Thyroid gland (tissue), 4 donors: Measurements from ENCODE around the gene CSTF2. TPM values are rescaled to one million over a fixed set of nuclear protein-coding genes. Genes with fewer than 3 reads are reported as not detected.
"Not testable (repeated sequence)": the region's sequence is repeated elsewhere in the genome, so short reads cannot be mapped to it uniquely, and the experiment has no call there.

Experiments
- DNase-seq, 2 donors: peaks; one replicate each; pipeline ENCODE4 v3.0.0-alpha.2; 2019
- H3K27ac ChIP-seq, 3 donors: fragments of 200-600 bp; sonication (generic); 1 replicate in 2 of 3; 2 replicates in 1 of 3; pipeline ENCODE4 v1.5.1; 2016 to 2019; ENCODE audit warnings: mild to moderate bottlenecking in 1 of 3, moderate library complexity in 1 of 3
- H3K27me3 ChIP-seq: fragments of 200-600 bp; sonication (generic); one replicate; pipeline ENCODE4 v1.5.1; 2019
- H3K36me3 ChIP-seq, 2 donors: fragments of 200-600 bp; sonication (generic); one replicate each; pipeline ENCODE4 v1.5.1; 2016 to 2019
- H3K4me1 ChIP-seq, 2 donors: fragments of 200-600 bp; sonication (generic); one replicate each; pipeline ENCODE4 v1.5.1; 2017 to 2019
- H3K4me3 ChIP-seq, 3 donors: fragments of 200-600 bp; sonication (generic); replicated peaks in 1 of 3; 1 replicate in 2 of 3; 2 replicates in 1 of 3; pipeline ENCODE4 v1.5.1; 2016; ENCODE audit warnings: mild to moderate bottlenecking in 1 of 3
- H3K9me3 ChIP-seq: fragments of 200-600 bp; sonication (generic); one replicate; pipeline ENCODE4 v1.5.1; 2017
- POLR2A ChIP-seq, 2 donors: fragments of 450-650 bp; IDR thresholded peaks; one replicate each; pipeline ENCODE4 v1.6.1; 2017; ENCODE audit warnings: antibody characterized with exemption in 2 of 2, mild to moderate bottlenecking in 2 of 2, moderate library complexity in 1 of 2
- WGBS, 2 donors: methylation state at CpG; one replicate each; pipeline ENCODE4 v1.1.5; 2017; 5-methylcytosine and 5-hydroxymethylcytosine counted together
- intact Hi-C: fragments of 100-400 bp; cut with DNase I; formaldehyde crosslinking; loops from one replicate; pipeline ENCODE4 v1.15.1; 2023
- total RNA-seq, 4 donors: library from RNA; depleted of rRNA; stranded (reverse); fragments of >200 nt; gene quantifications; one replicate each; pipeline ENCODE4 v1.2.3, GENCODE V29; 2016
- TF ChIP-seq, protein P1 (sequence below), 6 experiments: fragments of 200-600 bp in 3 of 6; fragments of 450-650 bp in 3 of 6; sonication (generic) in 3 of 6; IDR thresholded peaks; one replicate each; pipeline ENCODE4 v1.5.1; 2016 to 2019; ENCODE audit warnings: antibody characterized with exemption in 6 of 6, mild to moderate bottlenecking in 2 of 6, inconsistent platforms in 1 of 6, moderate library complexity in 1 of 6

Gene CSTF2
- total RNA-seq, 4 donors from 2014 or later, result 6.2 to 13.8 (median 11.7) TPM

DNA sequence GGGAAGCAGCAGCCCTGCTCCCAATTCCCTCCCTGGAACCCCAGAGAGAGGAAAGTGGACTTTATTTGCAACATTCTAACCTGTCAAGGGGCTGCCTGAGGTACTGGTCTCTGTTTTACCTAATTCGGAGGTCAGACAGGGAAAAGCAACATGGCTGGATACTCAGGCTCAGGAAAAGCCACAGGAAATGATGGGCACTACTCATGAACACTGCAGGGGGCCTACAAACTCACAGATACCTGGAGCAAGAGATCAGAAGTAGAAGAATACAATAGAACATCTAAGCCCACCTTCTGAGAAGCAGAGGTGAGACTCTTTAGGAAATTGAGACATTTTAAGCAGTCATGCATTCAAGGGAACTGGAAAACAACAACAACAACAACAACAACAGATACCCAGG is 15.4 kb upstream of the CSTF2 start:
- DNase-seq, result no peak
- H3K4me1 ChIP-seq, result no peaks in the 10 kb centered on the region
- H3K9me3 ChIP-seq, result no peaks in the 10 kb centered on the region
- no peak overlapping the region for H3K27ac ChIP-seq
- WGBS, 2 donors, result 60 to 75% methylated on average over 1 of the region's 1 CpG
- no peak overlapping the region for H3K4me3 ChIP-seq
- no peaks in the 10 kb centered on the region for H3K36me3 ChIP-seq
- intact Hi-C loops, result no loop called here
- no peaks in the 10 kb centered on the region for H3K27me3 ChIP-seq
- TF ChIP-seq, protein P1, sequence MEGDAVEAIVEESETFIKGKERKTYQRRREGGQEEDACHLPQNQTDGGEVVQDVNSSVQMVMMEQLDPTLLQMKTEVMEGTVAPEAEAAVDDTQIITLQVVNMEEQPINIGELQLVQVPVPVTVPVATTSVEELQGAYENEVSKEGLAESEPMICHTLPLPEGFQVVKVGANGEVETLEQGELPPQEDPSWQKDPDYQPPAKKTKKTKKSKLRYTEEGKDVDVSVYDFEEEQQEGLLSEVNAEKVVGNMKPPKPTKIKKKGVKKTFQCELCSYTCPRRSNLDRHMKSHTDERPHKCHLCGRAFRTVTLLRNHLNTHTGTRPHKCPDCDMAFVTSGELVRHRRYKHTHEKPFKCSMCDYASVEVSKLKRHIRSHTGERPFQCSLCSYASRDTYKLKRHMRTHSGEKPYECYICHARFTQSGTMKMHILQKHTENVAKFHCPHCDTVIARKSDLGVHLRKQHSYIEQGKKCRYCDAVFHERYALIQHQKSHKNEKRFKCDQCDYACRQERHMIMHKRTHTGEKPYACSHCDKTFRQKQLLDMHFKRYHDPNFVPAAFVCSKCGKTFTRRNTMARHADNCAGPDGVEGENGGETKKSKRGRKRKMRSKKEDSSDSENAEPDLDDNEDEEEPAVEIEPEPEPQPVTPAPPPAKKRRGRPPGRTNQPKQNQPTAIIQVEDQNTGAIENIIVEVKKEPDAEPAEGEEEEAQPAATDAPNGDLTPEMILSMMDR (IDR thresholded peaks at IDR 0.05), result no peak
- no peak for TF ChIP-seq POLR2A (IDR thresholded peaks at IDR 0.05)

DNA sequence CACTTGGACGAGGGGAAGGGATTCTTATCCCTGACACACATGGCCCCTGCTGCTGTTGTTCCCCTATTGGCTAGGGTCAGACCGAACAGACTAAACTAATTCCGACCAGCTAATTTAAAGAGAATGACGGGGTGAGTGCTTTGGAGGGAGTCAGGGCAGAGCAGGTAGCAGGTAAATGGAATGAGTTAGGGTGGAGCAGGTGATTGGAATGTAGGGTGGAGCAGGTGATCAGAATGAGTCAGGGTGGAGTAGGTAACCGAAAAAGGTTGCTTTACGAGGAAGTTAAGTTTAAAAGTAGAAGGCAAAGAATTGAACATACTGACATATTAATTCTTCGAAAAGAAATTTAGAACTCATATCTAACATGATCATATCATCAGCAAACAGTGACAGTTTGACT is 11.9 kb upstream of the CSTF2 start:
- WGBS, 2 donors, result 95 to 96% methylated on average over 6 to 7 of the region's 7 CpGs
- H3K4me3 ChIP-seq, H3K36me3 ChIP-seq, H3K27ac ChIP-seq, H3K4me1 ChIP-seq, DNase-seq, intact Hi-C loops, H3K27me3 ChIP-seq, H3K9me3 ChIP-seq: not testable (repeated sequence)

DNA sequence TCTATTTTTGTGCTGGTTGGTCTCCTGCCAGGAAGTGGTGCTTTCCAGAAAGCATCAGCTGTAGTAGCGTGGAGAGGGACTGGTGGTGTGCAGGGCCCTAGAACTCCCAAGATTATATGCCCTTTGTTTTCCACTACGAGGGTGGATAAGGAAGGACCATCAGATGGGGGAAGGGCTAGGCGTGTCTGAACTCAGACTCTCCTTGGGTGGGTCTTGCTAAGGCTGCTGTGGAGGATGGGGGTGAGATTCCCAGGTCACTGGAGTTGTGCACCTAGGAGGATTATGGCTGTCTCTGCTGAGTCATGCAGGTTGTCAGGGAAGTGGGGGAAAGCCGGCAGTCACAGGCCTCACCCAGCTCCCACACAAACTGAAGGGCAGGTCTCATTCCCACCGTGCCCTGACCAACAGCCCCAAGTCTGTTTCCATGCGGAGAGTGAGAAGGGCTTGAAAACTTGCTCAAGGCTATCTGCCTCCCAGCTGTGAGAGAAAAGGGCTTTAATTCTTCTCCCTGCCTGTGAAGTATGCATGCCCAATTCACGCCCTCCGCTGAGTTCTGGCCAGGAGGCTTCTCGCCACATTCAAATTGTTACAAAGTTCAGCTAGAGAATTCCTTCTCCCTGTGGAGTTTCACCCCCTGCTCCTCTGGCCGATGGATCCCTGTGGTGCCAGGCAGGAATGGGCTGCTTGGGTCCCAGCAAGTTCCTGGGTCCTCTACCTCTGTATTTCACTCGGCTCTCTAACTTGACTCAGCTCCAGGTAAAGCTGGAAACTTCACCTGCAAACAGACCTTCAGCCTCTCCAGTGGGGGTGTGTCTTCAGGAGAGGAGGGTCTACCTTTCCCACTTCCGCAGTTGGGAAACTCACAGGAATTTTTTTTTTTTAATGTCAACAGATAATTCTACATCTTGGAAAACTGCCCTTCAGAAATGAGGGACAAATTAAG is 7.7 kb upstream of the CSTF2 start:
- 33 to 37% methylated on average over 7 to 8 of the region's 12 CpGs for WGBS, 2 donors
- intact Hi-C loops, result no loop called here
- TF ChIP-seq, protein P1 (IDR thresholded peaks at IDR 0.05), result no peak
- TF ChIP-seq POLR2A (IDR thresholded peaks at IDR 0.05), result no peak
- Histone ChIP-seq H3K27me3 (no peaks in the 10 kb centered on the region), H3K4me1 (no peaks in the 10 kb centered on the region), H3K9me3 (no peaks in the 10 kb centered on the region), H3K4me3 (no peak overlapping the region), H3K27ac (no peak overlapping the region), H3K36me3 (no peaks in the 10 kb centered on the region)
- DNase-seq, result no peak

DNA sequence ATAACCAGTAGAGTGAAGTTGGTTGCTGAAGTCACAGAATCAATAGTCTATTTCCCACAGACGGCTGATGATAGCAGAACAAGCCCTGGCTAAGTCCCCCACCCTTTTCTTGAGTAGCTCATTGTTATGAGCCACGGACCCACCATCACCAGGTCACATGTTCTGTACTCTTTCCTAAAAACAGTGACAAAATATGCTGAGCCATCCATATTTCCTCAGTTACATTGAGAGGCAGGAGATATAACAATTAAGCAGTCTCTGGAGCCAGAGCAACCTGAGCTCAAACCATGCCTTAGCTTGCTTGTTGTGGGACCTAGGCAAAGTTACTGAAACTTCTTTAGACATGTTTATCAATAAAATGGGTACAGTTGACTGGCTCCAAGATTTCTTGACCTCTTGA is 2.9 kb upstream of the CSTF2 start:
- no peak for TF ChIP-seq POLR2A (IDR thresholded peaks at IDR 0.05)
- H3K9me3 ChIP-seq, result no peaks in the 10 kb centered on the region
- no peaks in the 10 kb centered on the region for H3K27me3 ChIP-seq
- intact Hi-C loops, result no loop called here
- no peak for DNase-seq
- no peaks in the 10 kb centered on the region for H3K36me3 ChIP-seq
- no peak overlapping the region for H3K4me3 ChIP-seq
- 71 to 88% methylated on average over 1 to 2 of the region's 2 CpGs for WGBS, 2 donors
- H3K4me1 ChIP-seq, result peaks cover 0 to 4% of the 10 kb centered on the region in 2 donors
- H3K27ac ChIP-seq, result no peak overlapping the region

DNA sequence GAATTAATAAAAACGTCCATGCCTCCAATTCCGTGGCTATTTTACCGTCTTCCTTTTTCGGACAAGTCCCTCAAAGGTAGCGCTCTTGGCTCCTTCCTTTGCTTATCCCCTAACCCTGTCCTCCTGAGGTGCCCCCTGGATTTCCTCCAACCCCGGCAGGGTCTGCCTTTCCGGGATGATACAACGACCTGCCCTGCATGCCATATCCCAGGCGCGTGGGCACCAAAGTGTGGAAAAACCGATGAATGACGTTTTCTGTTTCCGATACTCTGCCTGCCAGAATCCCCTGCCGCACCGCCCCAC is 706 bp upstream of the CSTF2 start:
- Histone ChIP-seq H3K27ac (no peak overlapping the region), H3K36me3 (no peaks in the 10 kb centered on the region), H3K4me3 (peak overlapping the region in 1 of 3 donors; percentile 35), H3K27me3 (no peaks in the 10 kb centered on the region), H3K4me1 (peaks cover 0 to 4% of the 10 kb centered on the region in 2 donors), H3K9me3 (no peaks in the 10 kb centered on the region)
- no peak for DNase-seq
- 10 to 11% methylated on average over 11 to 15 of the region's 15 CpGs for WGBS, 2 donors
- intact Hi-C loops, result no loop called here
- TF ChIP-seq POLR2A (IDR thresholded peaks at IDR 0.05), result no peak
- TF ChIP-seq, protein P1 (IDR thresholded peaks at IDR 0.05), result no peak

DNA sequence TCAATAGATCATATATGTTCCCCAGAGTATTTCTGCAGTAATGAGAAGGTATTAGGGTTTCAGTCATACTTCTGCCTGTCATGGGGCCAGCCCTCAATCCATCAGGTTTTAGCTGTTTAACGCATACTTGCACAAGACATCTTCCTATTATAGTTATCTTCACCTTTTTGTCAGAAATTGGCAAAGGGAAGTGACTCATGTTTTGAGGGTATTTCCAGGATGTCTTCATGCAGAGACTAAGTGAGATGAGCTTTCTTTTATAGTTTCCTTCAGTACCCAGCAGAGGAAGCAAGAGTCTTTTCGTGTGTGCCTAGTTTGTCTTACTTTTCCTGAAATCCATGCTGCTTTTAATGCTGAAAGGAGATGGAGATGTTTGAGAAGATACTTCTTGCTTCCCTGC is 9.5 kb downstream of the CSTF2 start:
- peaks cover 0 to 8% of the 10 kb centered on the region in 2 donors for H3K36me3 ChIP-seq
- DNase-seq, result no peak
- H3K27me3 ChIP-seq, result no peaks in the 10 kb centered on the region
- 56 to 74% methylated on average over 2 of the region's 2 CpGs for WGBS, 2 donors
- H3K4me3 ChIP-seq, result no peak overlapping the region
- intact Hi-C loops, result no loop called here
- H3K27ac ChIP-seq, result no peak overlapping the region
- no peaks in the 10 kb centered on the region for H3K4me1 ChIP-seq
- TF ChIP-seq, protein P1 (IDR thresholded peaks at IDR 0.05), result no peak
- TF ChIP-seq POLR2A (IDR thresholded peaks at IDR 0.05), result no peak
- no peaks in the 10 kb centered on the region for H3K9me3 ChIP-seq
